NK-92 (cell line): ENCODE data around the gene EPHA3.

Source experiments
- DNase-seq: peaks from one replicate; lab custom pipeline; 2025; ENCODE audit not compliant: unreplicated experiment; lab: John Stamatoyannopoulos, UW

EPHA3 gene

GRCh38 chr3:89107461-89108290, at the start of gene EPHA3:
EPHA3 (plus strand) TSS chr3:89107621; CDS start chr3:89107749, 128 bp downstream.
- DNase-seq: no peak

DNA sequence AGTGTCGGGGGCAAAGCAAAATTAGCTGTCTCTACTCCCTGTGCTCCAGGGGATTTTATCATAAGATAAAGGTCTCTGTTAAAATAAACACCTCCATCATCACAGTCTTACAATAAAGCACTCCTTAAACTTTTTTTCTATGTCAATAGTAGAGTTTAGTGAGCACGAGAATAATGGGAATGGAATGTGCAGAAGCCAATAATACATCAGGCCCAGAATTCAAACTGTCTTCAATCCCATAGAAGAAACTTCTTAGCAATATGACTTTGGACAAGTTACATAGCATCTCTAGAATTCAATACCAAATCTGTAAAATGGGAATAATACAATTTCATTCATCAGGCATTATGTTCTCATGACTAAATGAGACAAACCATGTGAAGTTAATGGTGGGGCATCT, 49.0 kb upstream of the EPHA3 start:
- no peak for DNase-seq

DNA sequence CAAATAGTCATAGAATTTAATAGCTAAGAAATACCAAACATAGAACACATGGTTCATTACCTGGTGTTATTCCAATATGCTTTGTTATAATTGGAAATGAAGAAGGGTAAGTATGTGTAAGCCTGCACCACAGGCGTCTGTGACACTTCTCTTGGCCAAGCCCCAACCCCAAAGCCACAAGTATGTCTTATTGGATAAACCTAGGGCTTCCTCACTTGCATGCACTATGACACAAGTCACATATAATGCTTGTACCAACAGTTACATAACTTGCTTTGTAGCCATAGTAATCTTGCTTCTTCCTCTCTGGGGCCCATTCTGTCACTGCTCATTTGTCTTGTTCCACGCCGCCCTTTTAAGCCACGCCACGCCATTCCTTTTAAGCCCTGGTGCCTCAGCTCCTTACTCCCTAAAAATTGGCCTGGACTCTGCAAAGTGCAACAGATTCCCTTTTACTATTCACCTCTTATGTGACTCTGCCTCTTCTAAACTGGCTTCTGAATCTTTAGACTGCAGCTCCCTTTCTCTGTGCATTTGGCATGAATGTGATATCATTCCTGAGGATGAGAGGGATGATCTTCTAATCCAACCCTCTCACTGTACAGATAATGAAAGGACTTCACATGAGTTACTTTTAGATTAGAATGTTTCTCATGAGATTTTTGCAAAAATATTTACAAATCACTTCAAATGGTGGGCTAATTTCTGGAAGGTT, 48.1 kb upstream of the EPHA3 start:
- no peak for DNase-seq

- no peak for DNase-seq
These were observed 46.2 kb upstream of the EPHA3 start for GRCh38 chr3:89061259-89061658.

- DNase-seq: no peak
These were observed 39.7 kb upstream of the EPHA3 start for GRCh38 chr3:89067736-89068135.

GRCh38 chr3:89072642-89073041, 34.8 kb upstream of the EPHA3 start:
- no peak for DNase-seq

- no peak for DNase-seq
These were observed 27.5 kb upstream of the EPHA3 start for GRCh38 chr3:89079944-89080343.

GRCh38 chr3:89087851-89088250, 19.6 kb upstream of the EPHA3 start:
- DNase-seq: no peak

GRCh38 chr3:89098173-89098572, 9.2 kb upstream of the EPHA3 start:
- no peak for DNase-seq

DNA sequence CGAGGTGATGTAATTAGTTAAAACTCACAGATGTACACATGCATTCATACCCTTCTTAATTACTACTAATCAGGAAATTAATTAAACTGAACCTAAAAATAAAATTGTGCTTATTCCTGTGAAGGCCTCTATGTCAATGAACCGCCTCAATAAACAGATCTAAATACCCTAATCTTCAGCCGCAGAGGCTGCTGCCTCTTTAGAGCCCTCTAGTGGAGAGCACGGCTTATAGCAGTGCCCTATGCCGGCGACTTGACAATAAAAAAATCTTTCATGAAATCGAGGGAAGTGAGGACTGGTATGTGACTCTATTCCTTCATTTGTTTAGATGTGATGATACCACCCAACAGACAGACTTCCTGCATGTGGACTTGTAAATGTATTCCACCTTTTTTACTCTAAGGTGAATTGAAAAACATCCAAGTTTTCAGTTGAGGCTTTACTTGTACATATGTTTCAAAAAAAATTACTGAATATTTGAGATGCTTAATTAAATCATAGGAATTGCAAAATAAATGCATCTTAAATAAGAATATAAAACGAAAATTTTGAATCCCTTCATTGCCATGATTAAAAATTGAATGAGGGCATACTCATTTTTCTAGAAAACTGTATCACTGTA, 8.3 kb upstream of the EPHA3 start:
- no peak for DNase-seq

GRCh38 chr3:89101251-89101650, 6.2 kb upstream of the EPHA3 start:
- no peak for DNase-seq

DNA sequence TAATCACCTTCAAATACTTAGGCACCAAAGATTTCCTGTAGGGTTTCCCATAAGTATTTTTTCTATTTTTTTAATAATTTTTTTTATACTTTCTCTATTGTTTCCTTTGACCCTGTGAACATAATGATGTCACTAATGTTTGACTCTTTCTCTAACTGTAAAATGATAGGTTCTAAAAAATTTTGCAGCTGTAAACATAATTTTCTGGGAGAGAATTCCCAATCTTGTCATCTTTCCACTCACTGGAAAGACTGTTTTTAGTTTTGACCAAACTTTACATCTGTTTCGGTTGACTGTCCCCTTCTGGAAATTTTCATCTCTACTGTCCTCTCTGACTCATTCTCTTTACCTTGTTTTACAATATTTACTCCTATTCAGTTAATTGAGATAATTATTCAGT, 5.5 kb upstream of the EPHA3 start:
- DNase-seq: no peak

DNA sequence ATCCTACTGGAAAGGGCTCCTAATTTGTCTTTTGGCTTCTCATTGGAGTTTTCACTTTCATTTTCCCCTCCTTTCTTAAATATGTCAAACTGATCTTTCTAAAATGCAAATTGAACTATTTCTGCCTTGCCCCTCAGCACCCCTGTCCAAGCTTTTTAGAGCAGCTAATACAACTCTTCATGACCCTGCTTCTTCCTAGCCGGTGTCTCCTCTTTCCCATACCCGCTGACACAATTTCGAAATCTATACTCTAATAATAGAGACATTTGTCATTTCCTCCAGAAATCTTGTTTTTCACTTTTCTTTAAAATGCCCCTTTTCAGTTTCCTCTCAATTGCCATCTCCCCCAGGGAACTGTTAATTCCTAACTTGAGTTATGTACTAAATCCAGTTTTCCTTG, 2.9 kb upstream of the EPHA3 start:
- no peak for DNase-seq

DNA sequence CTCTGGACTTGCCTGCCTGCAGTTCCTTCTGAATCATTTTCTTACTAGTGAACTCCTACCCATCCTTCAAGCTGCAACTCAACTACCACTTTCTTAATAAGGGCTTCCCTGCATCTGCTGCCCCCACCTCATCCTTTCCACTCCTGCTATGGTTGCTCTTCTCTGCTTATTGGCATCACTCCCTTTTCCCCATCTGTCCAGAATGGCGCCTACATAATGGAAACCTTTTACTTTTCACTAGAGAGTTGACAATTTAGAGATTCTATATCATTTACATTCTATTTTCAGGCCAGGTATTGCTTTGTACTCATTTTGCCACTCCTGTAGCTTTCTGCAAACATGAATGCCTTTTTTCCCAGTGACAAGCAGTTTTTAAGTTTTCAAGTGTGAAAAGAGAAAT, 1.9 kb upstream of the EPHA3 start:
- DNase-seq: no peak

DNA sequence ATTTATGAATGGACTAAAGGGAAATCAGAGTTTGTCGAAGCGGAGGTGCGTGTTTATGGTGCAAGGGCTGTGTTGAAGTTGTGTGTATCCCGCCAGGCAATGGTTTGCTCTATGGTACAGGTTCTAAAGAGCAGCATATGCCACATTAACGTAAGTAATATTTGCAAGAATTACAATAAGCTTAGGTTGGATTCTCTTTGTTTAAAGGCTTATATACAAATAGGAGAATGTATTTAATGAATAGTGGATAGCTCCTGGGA, 800 bp downstream of the EPHA3 start:
- no peak for DNase-seq

DNA sequence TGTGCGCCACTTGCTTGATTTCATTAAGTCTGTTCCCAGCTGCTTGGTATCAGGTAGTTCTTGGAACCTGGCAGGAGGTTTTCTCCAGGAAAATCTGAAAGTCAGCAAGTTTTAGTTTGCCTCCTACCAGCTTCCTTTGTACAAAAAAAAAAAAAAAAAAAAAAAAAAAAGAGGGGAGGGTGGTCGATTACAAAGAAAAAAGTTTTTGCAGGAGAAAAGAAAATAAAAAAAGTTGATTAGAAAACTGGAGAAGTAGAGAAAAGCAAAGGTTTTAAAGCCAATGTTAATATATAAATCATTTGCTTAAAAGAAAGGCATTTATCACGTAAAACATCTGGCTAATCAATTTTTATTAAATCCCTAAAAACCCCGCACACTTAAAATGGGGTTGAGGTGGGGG, 5.9 kb downstream of the EPHA3 start:
- no peak for DNase-seq

DNA sequence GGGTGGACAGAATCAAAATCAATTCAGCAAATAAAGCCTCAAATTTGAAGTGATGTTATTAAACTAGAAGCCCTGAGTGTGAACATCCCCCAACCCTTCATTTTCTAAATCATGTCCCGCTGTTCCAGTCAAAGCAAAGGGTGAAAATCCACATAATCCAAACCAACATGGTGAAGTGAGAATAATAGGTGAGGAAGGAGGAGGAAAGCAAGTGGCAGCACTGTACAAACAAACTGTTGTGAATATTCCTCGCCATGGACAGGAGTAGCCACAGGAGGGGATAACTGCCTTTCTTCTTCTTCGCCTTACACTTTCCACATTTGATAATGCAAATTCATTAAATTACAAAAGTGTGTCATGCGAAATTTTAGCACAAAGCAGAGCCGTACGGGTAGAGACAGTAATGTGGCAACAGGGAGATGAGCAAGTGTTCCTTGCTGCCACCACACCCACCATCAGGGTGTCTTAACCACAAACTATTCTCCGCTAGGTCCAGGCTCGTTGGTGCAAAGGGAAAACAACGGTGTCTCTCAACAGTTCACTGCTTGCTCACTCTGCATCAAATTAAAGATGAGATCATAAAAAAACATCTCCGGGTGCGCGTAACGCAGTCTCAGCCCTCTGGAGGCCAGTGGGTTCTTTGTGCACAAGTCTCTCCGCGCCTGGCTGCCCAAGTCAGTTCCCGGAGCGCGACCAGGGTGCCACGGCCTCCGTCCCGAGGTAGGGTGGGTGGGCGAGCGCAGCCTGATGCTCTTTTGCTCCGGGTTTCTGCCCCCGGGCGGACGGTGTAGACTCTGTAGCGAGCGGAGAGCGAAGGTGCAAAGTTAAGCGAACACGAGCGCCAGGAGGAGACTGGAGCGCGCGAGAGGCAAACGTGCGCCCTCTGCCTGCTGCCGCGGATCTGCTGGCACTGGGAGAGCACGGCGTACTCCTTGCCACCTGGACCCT, 6.7 kb downstream of the EPHA3 start:
- DNase-seq: no peak

DNA sequence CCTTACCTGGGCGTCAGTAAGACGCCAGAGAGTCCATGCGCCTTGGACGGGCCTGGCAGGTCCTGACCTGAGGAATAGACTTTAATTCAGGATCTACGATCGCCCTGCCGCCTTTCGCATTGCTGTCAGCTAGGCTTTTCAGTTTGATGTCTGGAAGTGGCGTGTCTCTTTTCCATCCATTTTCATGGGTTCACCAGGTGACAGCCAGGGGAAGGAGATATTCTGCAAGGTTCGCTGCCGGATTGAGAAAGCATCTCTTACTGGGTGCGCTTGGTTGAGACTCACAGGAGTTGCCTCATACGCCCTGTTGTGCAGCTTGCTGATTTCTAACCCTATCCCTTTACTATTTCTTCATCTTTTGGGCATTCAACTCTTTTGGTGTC, 7.4 kb downstream of the EPHA3 start:
- DNase-seq: no peak

GRCh38 chr3:89116476-89116875, 9.1 kb downstream of the EPHA3 start:
- no peak for DNase-seq

DNA sequence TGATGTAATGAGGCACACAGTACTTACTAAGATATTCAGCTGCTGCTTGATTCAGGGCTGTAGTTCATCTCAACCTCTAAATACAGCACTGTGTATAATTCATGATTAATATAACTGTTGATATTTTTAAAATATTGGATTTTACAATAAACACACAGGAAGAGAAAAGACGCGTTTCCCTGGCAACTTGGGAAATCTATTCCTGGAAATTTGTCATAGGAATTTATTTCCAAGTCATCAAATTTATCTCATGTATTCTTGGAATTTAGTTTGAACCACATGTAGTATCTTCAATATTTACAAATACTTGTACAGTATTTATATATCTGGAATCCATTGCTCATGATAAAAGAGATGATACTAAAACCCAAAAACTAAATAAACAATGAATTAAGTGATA, 30.6 kb downstream of the EPHA3 start:
- DNase-seq: no peak

GRCh38 chr3:89139870-89140269, 32.4 kb downstream of the EPHA3 start:
- no peak for DNase-seq
